OCI-LY7 (cell line): ENCODE results near the gene ZYG11B.

Experiments used
- CTCF ChIP-seq: fragments of 200-600 bp; sonication (generic); conservative IDR thresholded peaks from 2 replicates; pipeline ENCODE4 v1.5.1; 2014; ENCODE audit warnings: mild to moderate bottlenecking, antibody characterized with exemption, low read length, moderate library complexity, mixed read lengths
- EZH2phosphoT487 ChIP-seq: fragments of 200-600 bp; sonication (generic); IDR thresholded peaks from 2 replicates; pipeline ENCODE4 v1.6.1; 2018; ENCODE audit warnings: low read depth, borderline replicate concordance, mild to moderate bottlenecking, mixed run types, antibody characterized with exemption, low read length, moderate library complexity, mixed read lengths

- no peak for TF ChIP-seq CTCF
- TF ChIP-seq EZH2phosphoT487 = no peak
Measured at GRCh38 chr1:52713590-52713989, 12.7 kb upstream of the ZYG11B start.
